Neural progenitor cell (in vitro differentiated cells): ENCODE measurements around the gene SAPCD2. TPM values are rescaled to one million over a fixed set of nuclear protein-coding genes. Genes with fewer than 3 reads are reported as not detected.

ENCODE experiments used
- DNase-seq: peaks from one replicate; pipeline ENCODE4 v3.0.0-alpha.2; 2016; ENCODE audit warnings: low spot score
- H2AFZ ChIP-seq: fragments of 200-600 bp; sonication (generic); replicated peaks from 2 replicates; pipeline ENCODE4 v1.6.1; 2016; ENCODE audit warnings: antibody characterized with exemption
- H3F3A ChIP-seq: fragments of 200-600 bp; sonication (generic); 2 replicates; pipeline ENCODE4 v1.6.1; 2016; ENCODE audit warnings: antibody characterized with exemption, low read depth
- H3K27ac ChIP-seq: fragments of 200-600 bp; sonication (generic); 2 replicates; pipeline ENCODE4 v1.5.1; 2016; ENCODE audit warnings: mild to moderate bottlenecking
- H3K27me3 ChIP-seq: fragments of 200-600 bp; sonication (generic); 2 replicates; pipeline ENCODE4 v1.6.1; 2016; ENCODE audit warnings: mild to moderate bottlenecking, moderate library complexity
- H3K36me3 ChIP-seq: fragments of 200-600 bp; sonication (generic); 2 replicates; pipeline ENCODE4 v1.5.1; 2016
- H3K4me1 ChIP-seq: fragments of 200-600 bp; sonication (generic); 2 replicates; pipeline ENCODE4 v1.6.1; 2016; ENCODE audit warnings: mixed run types
- H3K4me2 ChIP-seq: fragments of 200-600 bp; sonication (generic); 2 replicates; pipeline ENCODE4 v1.6.1; 2016
- H3K4me3 ChIP-seq: fragments of 200-600 bp; sonication (generic); 2 replicates; pipeline ENCODE4 v1.5.1; 2016
- H3K79me2 ChIP-seq: fragments of 200-600 bp; sonication (generic); 2 replicates; pipeline ENCODE4 v1.6.1; 2016; ENCODE audit warnings: low read depth
- H3K9ac ChIP-seq: fragments of 200-600 bp; sonication (generic); 2 replicates; pipeline ENCODE4 v1.6.1; 2016
- H3K9me3 ChIP-seq: fragments of 200-600 bp; sonication (generic); 2 replicates; pipeline ENCODE4 v1.5.1; 2016; ENCODE audit warnings: low read depth
- H4K20me1 ChIP-seq: fragments of 200-600 bp; sonication (generic); 2 replicates; pipeline ENCODE4 v1.6.1; 2016; ENCODE audit warnings: low read depth
- H3K27ac Mint-ChIP-seq: 3 replicates; pipeline ENCODE4 v1.8.0; 2021; ENCODE audit warnings: mixed read lengths
- H3K27me3 Mint-ChIP-seq: 2 replicates; pipeline ENCODE4 v1.8.0; 2022; ENCODE audit warnings: low read depth, mild to moderate bottlenecking, inconsistent platforms, moderate library complexity, mixed read lengths; ENCODE audit not compliant: insufficient read depth
- H3K36me3 Mint-ChIP-seq: 3 replicates; pipeline ENCODE4 v1.8.0; 2021; ENCODE audit warnings: mixed read lengths
- H3K4me1 Mint-ChIP-seq: 3 replicates; pipeline ENCODE4 v1.8.0; 2021; ENCODE audit warnings: mixed read lengths
- H3K4me3 Mint-ChIP-seq: 3 replicates; pipeline ENCODE4 v1.8.0; 2021; ENCODE audit warnings: mild to moderate bottlenecking, moderate library complexity, mixed read lengths
- H3K9me3 Mint-ChIP-seq: 3 replicates; pipeline ENCODE4 v1.8.0; 2020; ENCODE audit warnings: mixed read lengths
- EZH2 ChIP-seq: fragments of 200-600 bp; sonication (generic); IDR thresholded peaks from 2 replicates; pipeline ENCODE4 v1.6.1; 2017; ENCODE audit warnings: antibody characterized with exemption, mild to moderate bottlenecking, moderate library complexity
- EZH2phosphoT487 ChIP-seq: fragments of 200-600 bp; sonication (generic); IDR thresholded peaks from 2 replicates; pipeline ENCODE4 v1.6.1; 2017; ENCODE audit warnings: antibody characterized with exemption
- total RNA-seq: library from RNA; depleted of rRNA; stranded (reverse); fragments of >200 nt; gene quantifications from 2 replicates; pipeline ENCODE4 v1.2.3, GENCODE V29; 2015; ENCODE audit warnings: low replicate concordance
- TF ChIP-seq, protein P1 (sequence below): fragments of 200-600 bp; sonication (generic); IDR thresholded peaks from 2 replicates; pipeline ENCODE4 v1.5.1; 2017; ENCODE audit warnings: antibody characterized with exemption, mild to moderate bottlenecking

Gene SAPCD2
- total RNA-seq, 1 donor from 2014 or later, result 5.7 TPM

DNA sequence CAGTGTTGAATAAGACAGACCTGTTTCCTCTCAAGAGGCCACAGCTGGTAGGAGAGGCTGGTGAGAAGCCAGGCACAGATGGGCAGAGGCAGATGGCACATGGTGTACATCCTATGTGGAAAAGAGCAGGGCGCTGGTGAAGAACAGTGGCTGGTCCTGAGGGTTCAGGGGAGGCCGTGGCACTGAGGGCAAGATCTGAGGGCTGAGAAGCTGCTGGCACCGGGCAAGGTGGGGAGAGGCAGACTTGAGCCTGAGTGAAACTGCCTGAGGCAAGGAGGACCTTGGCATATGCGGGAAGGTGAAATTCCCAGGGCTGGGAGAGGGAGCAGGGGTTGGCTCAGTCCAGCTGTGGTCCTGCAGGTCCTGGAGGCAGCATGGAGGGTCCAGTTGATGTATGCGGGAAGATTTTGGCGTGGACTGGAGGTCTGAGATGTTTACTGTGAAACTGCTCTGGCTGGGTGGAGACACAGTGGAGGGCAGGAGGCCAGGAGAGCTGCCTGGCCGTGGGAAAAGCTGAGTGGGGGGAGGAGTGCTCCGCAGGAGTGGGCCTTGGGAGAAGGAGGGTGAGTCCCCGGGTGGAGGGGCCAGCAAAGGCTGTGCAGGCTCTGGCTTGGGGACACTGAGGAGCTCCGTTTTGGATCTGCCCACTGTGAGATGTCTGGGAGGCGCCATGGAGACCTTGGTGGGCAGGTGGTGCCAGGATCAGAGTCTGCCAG, 19.0 kb upstream of the SAPCD2 start:
- no peak for DNase-seq
- TF ChIP-seq EZH2phosphoT487 (no peak), EZH2 (no peak)
- TF ChIP-seq, protein P1, sequence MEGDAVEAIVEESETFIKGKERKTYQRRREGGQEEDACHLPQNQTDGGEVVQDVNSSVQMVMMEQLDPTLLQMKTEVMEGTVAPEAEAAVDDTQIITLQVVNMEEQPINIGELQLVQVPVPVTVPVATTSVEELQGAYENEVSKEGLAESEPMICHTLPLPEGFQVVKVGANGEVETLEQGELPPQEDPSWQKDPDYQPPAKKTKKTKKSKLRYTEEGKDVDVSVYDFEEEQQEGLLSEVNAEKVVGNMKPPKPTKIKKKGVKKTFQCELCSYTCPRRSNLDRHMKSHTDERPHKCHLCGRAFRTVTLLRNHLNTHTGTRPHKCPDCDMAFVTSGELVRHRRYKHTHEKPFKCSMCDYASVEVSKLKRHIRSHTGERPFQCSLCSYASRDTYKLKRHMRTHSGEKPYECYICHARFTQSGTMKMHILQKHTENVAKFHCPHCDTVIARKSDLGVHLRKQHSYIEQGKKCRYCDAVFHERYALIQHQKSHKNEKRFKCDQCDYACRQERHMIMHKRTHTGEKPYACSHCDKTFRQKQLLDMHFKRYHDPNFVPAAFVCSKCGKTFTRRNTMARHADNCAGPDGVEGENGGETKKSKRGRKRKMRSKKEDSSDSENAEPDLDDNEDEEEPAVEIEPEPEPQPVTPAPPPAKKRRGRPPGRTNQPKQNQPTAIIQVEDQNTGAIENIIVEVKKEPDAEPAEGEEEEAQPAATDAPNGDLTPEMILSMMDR, result no peak
- Histone ChIP-seq H4K20me1 (no peaks in the 10 kb centered on the region), H3K27ac (no peak overlapping the region), H3F3A (peaks cover 18% of the 10 kb centered on the region), H3K36me3 (no peaks in the 10 kb centered on the region), H3K4me2 (no peak overlapping the region), H2AFZ (no peak overlapping the region), H3K9ac (no peak overlapping the region), H3K79me2 (peaks cover 9% of the 10 kb centered on the region), H3K4me1 (peaks cover 7% of the 10 kb centered on the region), H3K27me3 (peaks cover 27% of the 10 kb centered on the region), H3K4me3 (no peak overlapping the region), H3K9me3 (no peaks in the 10 kb centered on the region)
- H3K4me3 Mint-ChIP-seq, result peak overlapping the region; percentile 38
- H3K27me3 Mint-ChIP-seq, result peaks cover 11% of the 10 kb centered on the region
- H3K27ac Mint-ChIP-seq, result peak overlapping the region; percentile 34
- H3K36me3 Mint-ChIP-seq, result peaks cover 7% of the 10 kb centered on the region
- peaks cover 16% of the 10 kb centered on the region for H3K4me1 Mint-ChIP-seq
- H3K9me3 Mint-ChIP-seq, result no peaks in the 10 kb centered on the region

DNA sequence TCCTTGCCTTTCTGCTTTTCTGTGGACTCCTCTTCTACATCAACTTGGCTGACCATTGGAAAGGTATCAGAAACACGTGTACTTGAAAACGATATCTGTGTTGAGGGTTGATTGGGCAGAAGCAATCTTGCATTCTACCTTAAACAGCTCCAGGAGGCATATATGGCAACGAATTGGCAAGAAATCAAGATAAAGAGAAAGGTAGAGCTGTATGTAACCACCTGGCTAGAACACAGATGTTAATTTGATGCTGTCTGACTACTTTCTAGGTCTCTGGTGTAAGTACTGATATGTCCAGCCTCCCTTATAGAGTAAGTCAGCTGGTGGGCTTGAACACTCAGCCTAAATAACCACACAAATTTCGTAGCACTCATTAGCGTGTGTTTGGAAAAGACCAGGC, 17.8 kb upstream of the SAPCD2 start:
- no peaks in the 10 kb centered on the region for H3K9me3 ChIP-seq
- Mint-ChIP-seq H3K4me1 (peaks cover 25% of the 10 kb centered on the region), H3K36me3 (peaks cover 5% of the 10 kb centered on the region), H3K27ac (no peak overlapping the region), H3K9me3 (no peaks in the 10 kb centered on the region), H3K4me3 (peak overlapping the region; percentile 90), H3K27me3 (peaks cover 16% of the 10 kb centered on the region)
- no peak overlapping the region for H3K27ac ChIP-seq
- H3K9ac ChIP-seq, result no peak overlapping the region
- H3F3A ChIP-seq, result peaks cover 18% of the 10 kb centered on the region
- H2AFZ ChIP-seq, result no peak overlapping the region
- peaks cover 9% of the 10 kb centered on the region for H3K79me2 ChIP-seq
- TF ChIP-seq EZH2 (no peak), EZH2phosphoT487 (no peak)
- TF ChIP-seq, protein P1, result no peak
- H3K4me3 ChIP-seq, result peak overlapping the region; percentile 75
- peak overlapping the region; percentile 97 for H3K4me2 ChIP-seq
- no peaks in the 10 kb centered on the region for H4K20me1 ChIP-seq
- no peak for DNase-seq
- peaks cover 32% of the 10 kb centered on the region for H3K27me3 ChIP-seq
- no peaks in the 10 kb centered on the region for H3K36me3 ChIP-seq
- peaks cover 14% of the 10 kb centered on the region for H3K4me1 ChIP-seq

DNA sequence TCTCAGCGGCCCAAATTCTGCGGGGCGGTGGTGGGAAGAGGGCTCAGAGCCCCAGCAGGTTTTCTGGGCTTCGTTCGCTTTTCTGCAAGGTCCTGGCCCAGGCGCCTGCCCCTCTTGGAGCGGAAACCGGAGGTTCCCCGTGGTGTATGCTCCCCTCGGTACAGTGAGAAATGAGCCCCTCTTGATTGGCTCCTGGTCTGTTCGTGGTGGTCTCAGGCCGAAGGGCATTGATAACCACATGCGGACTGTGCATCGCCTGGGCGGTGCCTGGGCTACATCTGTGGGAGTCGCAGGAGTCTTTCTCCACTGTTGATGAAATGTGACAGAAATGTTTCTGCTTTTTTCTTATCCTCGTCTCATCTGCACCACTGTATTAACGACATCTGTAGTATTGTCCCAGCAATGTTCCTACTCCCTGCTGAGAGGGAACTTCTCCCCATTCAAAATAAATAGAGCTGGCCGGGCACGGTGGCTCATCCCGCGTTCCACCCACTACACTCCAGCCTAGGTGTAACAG, 17.1 kb upstream of the SAPCD2 start:
- DNase-seq, result peak; percentile 26
- Mint-ChIP-seq H3K27ac (no peak overlapping the region), H3K4me1 (peaks cover 29% of the 10 kb centered on the region), H3K36me3 (peaks cover 5% of the 10 kb centered on the region), H3K27me3 (peaks cover 18% of the 10 kb centered on the region), H3K4me3 (peak overlapping the region; percentile 90), H3K9me3 (no peaks in the 10 kb centered on the region)
- H3K36me3 ChIP-seq, result no peaks in the 10 kb centered on the region
- no peaks in the 10 kb centered on the region for H4K20me1 ChIP-seq
- H3F3A ChIP-seq, result peaks cover 18% of the 10 kb centered on the region
- H3K27me3 ChIP-seq, result peaks cover 32% of the 10 kb centered on the region
- H3K79me2 ChIP-seq, result peaks cover 9% of the 10 kb centered on the region
- TF ChIP-seq, protein P1, result no peak
- TF ChIP-seq EZH2phosphoT487 (no peak), EZH2 (no peak)
- no peak overlapping the region for H3K27ac ChIP-seq
- H3K9me3 ChIP-seq, result no peaks in the 10 kb centered on the region
- H3K4me2 ChIP-seq, result peak overlapping the region; percentile 97
- peak overlapping the region; percentile 15 for H3K9ac ChIP-seq
- peak overlapping the region; percentile 75 for H3K4me3 ChIP-seq
- peaks cover 14% of the 10 kb centered on the region for H3K4me1 ChIP-seq
- H2AFZ ChIP-seq, result peak overlapping the region; percentile 84
